ENCODE results near the gene NEU4.
"Not testable (repeated sequence)": the region's sequence is repeated elsewhere in the genome, so short reads cannot be mapped to it uniquely, and the experiment has no call there.

Gene NEU4

DNA sequence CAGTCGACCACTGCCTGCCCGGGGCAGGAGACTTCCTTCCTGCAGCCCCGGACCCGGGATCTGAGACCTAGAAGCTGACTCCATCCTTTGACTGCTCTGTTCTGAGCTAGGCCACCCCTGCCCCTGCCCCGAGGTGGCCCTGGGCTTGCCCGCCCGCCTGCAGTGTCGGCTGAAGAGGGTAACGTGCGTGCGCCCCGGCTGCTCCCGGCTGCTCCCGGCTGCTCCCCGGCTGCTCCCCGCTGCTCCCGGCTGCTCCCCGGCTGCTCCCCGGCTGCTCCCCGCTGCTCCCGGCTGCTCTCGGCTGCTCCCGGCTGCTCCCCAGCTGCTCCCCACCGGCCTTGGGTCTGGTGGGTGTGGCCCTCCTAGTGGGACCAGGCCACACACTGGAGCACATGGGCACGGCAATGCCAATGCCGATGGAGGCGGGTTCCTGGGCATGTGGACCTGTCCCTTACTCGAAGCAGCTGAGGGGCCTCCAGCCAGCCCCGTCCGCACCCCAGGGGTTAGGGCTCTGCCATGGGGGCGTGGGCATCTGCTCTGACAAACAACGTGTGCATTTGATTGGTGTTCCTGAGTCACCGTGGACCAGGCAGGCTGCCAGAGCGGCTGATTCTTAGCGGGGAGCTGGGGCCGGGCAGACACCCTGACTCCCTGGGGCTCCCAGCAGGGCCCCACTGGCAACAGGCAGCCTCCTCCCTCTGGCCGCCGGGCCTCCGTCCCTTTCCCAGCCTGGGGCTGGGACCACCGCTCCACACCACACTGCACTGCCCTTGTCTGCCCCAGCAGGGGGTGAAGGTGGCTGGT, 34.4 kb upstream of the NEU4 start:
- DNase-seq (ENCODE audit: extremely low read depth in 1 of 2, low read depth in 1 of 2) = no peak

DNA sequence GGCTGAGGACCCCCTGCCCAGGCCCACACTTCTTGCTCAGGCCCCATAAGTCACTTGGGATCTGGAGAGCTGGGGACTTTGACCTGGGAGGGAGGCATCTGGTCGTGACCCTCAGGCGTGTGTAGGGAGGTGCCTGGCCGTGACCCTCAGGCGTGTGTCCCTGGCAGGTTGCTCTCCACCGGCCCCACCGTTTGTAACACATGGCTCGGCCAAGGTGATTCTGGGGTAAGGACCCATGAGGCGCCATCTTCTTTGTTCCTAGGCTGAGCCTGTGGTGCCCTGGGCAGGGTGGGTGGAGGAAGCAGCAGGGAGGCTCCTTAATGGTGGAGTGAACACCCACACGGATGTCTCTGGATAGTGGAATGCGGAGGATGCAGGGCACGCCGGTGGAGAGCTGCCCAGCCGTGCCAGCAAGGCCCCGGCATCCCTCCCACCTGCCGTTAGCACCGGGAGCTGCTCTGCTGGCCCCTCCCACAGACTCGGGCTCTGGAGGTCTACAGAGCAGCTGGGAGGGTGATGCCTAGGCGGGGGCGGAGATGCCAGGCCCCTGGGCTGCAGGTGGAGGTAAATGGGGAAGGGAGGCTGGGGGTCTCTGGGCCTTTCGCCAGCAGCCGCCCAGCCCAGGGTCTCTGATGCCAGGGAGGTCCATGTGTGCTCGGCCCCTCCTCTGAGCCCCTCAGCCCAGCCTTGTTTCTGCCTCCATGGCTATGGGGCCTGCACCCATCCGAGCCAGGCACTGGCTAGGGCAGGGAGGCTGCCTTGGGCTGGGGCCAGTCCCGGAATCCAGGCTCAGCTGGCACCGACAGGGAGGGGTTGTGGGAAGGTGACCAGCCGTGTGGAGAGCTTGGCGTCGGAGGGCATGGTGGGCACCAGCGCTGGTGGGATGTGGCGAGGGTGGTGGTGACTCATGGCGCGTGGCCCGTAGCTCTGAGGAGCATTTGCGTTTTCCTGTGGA, 33.5 kb upstream of the NEU4 start:
- no peak for DNase-seq (ENCODE audit: extremely low read depth in 1 of 2, low read depth in 1 of 2)

DNA sequence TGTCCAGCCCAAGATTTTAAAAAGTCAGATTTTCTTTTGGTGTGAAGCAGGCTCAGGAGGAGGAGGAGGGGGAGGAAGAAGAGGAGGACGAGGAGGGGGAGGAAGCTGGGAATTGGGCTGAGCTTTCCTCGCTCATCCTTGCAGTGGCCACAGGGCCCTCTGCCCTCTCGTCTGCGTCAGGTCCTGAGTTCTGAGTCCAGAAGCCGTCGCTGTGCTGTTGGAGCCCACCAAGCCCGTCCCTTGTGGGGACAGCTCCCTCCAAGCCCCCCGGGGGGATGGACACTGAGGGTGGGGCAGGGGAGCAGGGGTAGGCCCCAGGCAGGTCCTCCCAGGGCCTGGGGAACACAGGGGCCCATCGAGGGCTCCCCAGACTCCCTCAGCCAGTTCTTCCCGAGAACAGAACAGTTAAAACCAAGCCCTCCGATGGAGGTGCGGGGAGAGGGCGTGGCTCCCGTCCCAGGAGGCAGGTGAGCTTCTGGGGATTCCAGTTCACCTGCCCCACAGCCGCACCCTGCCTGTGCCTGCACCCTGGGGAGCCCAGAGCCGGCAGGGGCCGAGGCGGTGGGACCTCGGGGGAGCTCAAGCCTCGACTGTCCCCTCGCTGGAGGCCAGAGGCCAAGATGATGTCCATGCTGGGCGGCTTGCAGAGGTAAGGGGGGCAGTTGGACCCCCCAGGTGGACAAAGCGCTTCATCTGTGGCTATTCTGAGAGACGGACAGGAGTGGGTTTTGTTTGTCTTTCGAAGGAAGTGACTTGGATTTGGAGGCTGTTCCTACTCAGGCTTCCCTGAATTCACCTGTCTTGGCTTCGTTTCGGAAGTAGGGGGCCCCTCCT, 32.4 kb upstream of the NEU4 start, which contains the start of gene GAL3ST2:
Gene GAL3ST2, plus strand, starts transcription at position 487 of the 834 bp plus-strand sequence. Its CDS starts 134 bp downstream, at position 621.
- no peak for DNase-seq (ENCODE audit: extremely low read depth in 1 of 2, low read depth in 1 of 2)

DNA sequence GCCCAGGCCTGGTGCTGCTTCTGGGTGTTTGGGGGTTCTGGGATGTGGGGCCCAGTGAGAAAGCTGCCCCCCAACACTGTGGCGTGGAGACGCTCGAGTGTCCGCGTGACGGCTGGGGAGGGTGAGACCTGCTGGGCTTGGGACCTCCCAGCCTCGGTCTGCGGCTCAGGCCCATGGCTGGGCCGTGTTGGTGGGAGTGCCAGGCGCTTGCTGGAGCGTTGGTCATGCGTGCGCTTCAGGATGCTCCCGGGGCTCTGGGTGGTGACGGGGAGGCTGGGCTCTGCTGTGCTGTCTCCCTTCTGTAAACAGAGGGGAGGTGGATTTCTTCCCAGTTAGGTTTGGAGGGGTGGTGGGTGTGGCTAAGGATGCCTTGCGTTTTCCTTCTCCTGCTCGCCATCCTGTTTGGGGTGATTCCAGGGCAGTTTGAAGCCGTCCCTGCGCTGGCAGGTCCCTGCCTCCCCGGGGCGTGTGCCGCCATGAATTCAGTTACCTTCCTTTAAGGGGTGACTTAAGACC, 31.8 kb upstream of the NEU4 start:
- DNase-seq (ENCODE audit: extremely low read depth in 1 of 2, low read depth in 1 of 2) = no peak

DNA sequence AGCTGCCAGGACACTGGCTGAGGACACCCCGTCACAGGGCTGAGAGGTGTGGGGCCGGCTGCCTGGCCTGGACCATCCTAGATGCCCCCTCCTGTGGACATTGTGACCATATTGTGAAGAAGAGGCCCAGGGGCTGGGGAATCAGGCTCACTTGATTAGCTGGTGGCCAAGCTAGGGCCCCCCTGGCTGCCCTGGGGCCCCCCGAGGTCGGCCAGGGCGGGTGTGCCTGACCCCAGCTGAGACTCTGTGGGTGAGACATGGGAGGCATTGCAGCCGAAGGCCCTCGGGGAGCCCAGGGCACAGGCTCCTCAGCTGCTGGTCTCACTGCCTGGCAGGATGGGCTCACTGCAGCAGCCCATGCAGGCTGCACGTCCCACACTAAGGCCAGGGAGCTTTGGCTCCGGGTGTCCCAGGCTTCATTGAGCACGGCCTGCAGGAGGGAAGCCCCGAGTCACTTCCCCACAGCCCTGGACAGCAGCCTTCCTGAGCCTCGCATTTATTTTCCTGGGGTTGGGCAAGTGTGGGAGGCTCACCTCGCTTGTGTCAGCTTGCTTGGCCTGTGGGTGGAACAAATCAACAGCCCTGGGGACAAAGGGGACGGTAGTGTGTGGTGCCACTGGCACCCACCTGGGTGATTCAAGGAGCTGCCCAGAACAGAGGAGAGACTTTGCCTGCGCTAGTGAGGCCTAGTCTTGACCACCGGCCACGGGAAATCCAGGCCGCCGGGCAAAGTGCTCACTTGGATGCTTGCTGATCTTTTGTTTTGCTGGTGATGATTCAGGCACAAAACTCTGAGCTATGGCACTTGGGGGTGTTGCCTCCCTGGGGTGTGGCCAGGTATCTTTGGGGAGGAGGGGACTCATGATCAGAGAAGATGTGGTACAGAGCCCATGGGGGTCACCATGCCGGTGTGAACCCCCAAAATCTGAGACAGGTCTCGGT, 31.0 kb upstream of the NEU4 start:
- DNase-seq (ENCODE audit: extremely low read depth in 1 of 2, low read depth in 1 of 2) = no peak

DNA sequence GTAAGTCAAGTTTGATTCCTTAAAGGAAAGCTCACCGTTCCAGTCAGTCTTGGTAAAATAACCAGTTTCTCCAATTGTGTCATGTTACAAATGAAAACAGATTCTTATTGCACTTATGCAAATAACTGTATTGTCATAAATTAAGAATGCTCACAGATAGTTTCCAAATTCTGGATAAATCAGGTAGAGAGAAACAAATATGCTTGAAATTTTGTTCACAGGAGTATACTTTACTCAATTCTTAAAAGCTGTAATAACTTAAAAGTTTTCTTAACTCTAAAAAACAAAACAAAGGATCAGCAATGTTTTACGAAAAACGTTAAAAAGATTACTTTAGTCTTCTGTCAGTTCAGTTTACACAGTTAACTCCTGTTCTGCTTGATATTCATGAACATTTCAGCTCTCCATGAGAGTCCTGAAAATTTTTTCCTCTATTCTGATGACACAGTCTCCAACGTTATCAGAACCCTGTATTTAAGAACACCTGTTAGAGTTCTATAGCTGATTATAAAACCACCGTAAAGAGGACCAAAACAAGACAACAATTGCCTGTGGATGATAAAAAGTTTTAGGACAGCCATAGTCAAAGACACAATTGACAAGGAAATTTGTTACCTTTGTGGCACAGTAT, 27.9 kb upstream of the NEU4 start:
- no peak for DNase-seq (ENCODE audit: extremely low read depth in 1 of 2, low read depth in 1 of 2)

DNA sequence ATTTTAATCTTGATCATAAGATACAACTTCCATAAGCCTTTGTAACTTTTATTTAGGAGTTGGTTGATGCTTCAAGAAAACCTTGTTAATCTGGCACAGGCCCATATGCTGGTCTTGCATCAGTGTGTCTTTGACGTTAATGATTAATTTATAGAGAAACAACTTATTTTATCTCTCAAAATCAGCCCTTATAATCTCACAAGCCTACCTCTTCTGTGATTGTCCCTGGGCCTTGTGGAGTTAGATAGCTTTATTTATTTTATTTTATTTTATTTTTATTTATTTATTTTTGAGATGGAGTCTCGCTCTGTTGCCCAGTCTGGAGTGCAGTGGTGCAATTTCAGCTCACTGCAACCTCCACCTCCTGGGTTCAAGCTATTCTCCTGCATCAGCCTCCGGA, 26.9 kb upstream of the NEU4 start:
- not testable (repeated sequence) for DNase-seq (ENCODE audit: extremely low read depth in 1 of 2, low read depth in 1 of 2)

DNA sequence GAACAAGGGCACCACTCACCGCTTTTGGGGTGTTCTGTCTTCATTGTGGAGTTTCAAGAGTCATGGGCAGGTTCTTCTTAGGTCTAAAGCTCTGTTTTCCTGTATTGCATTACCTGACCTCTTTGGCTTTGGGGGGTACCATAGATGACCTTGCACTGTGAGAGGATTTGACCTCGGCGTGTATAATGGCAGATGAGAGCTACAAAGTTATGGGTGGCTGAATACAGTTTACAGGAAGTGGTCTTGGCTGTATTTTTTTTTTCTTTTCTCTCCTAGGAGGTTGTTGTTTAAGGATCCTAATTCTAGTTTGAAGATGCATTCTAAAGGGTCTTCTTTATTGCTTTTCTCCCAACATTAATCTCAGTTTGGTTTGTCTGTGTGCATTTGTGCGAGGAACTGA, 20.9 kb upstream of the NEU4 start:
- no peak for DNase-seq (ENCODE audit: extremely low read depth in 1 of 2, low read depth in 1 of 2)

DNA sequence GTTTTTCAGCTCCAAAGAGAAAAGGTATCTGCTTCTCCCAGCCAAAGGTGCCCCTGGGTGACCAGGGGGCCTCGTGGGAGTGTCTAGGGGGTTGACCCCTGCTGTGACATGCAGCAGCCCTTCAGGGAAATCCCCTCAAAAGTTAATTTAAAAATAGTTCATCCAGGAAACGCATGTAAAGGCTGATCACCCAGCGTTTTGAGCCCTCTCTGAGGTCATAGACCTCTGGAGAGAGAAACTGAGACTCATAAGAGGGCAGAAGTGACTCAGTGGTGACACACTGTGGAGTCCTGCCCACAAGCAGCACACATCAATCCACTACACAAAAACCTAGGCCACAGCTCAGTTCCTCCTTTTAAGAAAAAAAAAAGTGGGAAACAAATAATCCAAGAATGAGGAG, 20.4 kb upstream of the NEU4 start:
- peak in 1 of 2 donors; percentile 60 for DNase-seq (ENCODE audit: extremely low read depth in 1 of 2, low read depth in 1 of 2)

DNA sequence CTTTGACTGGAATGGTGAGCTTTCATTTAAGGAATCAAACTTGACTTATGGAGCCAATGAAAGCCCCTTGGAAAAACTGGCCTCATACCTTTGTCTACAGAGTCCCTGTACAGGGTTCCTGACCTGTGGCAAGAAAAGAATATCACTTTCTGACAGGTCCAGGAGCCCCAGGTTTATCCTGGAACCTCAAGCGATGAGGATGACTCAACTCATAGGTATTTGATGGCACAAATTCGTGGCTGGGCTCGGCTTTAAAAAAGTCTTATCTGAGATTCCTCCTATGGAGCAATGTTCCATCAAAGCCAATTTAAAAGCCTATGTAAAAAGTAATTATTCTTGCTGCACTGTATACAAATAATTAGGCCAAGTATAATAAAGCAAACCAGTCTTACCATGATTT, 17.6 kb upstream of the NEU4 start:
- DNase-seq (ENCODE audit: extremely low read depth in 1 of 2, low read depth in 1 of 2) = not testable (repeated sequence)

DNA sequence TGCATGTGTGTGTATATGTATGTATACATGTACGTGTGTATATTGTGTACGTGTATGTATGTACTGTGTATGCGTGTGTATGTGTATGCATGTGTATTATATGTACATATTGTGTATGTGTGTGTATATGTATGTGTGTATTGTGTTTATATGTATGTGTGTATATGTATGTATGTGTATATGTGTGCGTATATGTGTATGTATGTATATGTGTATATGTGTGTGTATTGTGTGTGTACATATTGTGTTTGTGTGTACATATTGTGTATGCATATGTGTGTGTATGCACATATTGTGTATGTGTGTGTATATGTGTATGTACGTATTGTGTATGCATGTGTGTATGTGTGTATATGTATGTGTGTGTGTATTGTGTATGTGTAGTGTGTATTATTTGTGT, 15.6 kb upstream of the NEU4 start:
- DNase-seq (ENCODE audit: extremely low read depth in 1 of 2, low read depth in 1 of 2) = no peak

DNA sequence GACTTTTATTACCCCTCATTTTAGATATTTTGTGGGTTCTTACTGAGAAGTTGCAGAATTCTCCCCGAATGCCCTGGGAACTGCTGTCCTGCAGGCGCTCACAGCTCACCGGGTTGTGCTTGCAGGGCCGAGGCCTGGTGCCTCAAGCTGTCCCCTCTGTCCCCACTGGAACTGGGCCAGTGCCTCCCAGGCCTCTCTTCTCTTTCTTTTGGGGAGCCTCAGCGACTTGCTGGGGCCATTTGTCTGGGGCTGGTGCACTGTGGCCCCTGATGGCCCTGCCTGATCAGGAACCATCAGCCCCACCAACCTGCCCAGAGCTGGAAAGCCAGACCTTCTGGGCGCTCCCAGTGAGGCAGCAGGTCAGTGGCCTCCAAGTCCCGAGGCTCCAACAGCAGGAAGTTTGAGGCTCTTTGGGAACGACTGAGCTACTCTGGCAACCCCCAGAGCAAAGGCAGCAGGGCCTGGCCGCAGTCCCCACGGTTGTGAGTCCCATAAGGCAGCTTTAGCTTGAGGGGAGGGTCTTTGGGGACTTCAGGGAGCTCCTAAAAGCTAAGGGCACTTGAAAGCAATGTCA, 14.7 kb upstream of the NEU4 start:
- no peak for DNase-seq (ENCODE audit: extremely low read depth in 1 of 2, low read depth in 1 of 2)

DNA sequence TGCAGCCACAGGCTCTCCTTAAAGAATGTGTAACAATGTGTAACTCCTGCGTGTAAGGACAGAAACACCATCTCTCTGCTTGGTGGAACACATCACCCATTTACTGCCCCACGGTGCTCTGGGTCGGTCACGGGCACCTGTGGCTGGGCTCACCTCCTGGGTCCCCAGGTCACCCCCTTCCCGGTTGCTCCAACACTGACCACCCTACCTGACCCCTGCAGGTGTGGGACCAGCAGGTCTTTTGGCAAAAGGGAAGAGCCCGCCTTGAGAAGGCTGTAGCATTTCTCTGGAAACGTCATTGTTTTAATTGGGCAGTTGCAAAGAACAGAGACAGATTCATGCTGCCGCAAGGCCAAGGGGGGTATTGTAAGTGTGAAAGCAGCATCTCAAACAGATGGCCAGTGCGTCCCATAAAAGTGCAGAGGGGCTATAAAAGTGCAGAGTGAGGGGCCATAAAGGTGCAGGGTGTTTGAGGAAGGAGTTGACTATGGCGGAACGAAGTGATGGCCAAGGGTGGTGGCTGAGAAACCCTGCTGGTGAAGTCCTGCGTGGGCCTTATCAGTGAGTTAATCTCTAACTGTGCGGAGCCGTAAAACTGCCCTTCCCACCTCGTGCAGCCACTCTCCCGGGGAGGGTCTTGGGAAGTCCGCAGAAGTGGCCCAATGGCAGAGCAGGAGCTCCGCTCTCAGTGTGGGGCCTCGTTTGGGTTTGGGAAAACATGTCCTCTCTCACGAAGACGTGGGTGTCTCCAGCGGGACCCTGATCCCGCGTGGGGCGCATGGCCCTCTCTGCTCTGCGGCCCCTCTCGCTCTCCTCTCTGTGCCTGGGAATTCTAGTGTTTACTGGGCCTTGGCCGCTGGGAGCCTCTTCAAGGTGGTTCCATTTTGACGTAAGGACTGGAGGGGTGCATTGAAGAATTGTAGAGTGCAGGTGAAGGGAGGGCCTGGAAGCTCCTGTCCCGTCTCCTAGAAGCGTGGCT, 13.7 kb upstream of the NEU4 start:
- no peak for DNase-seq (ENCODE audit: extremely low read depth in 1 of 2, low read depth in 1 of 2)

DNA sequence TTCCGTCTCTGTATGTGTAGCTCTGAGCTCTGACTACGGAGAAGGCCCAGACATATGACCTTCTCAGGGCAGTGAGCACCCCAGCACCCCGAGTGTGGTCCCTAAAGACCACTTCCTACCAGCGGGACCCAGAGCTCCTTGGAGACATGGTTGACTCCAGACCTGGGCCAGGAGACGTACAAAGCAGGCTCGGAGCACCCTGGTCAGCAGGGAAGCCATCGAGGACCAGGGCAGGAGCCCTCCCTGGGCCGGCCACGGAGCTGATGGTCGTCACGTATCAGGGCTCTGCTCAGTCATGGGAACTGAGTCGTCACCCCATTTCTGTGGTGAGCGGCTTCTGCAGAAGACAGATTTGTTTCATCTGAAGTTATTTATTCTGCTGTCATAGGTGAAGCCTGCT, 12.8 kb upstream of the NEU4 start:
- no peak for DNase-seq (ENCODE audit: extremely low read depth in 1 of 2, low read depth in 1 of 2)

DNA sequence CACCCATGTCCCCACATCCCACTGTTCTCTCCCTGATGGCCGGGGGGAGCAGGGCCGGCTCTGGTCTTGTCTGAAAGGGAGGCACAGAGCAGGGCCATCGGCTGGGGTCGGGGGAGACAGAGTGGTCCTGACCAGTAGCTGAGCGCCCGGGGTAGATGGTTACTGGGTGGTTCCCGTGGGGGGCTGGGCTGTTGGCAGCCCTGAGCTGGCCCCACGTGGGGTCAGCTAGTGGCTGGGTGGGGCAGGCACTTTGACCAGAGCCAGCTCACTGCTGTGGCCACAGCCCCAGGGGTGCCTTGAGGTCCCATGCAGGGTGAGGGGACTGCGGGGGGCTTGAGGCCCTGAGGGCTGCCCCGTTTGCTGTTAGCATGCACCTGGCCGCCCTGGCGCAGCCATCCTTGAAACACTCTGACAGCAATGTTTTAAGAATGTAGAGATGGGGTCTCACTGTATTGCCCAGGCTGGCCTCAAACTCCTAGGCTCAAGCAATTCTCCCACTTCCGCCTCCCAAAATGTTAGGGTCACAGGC, 12.3 kb upstream of the NEU4 start:
- no peak for DNase-seq (ENCODE audit: extremely low read depth in 1 of 2, low read depth in 1 of 2)

DNA sequence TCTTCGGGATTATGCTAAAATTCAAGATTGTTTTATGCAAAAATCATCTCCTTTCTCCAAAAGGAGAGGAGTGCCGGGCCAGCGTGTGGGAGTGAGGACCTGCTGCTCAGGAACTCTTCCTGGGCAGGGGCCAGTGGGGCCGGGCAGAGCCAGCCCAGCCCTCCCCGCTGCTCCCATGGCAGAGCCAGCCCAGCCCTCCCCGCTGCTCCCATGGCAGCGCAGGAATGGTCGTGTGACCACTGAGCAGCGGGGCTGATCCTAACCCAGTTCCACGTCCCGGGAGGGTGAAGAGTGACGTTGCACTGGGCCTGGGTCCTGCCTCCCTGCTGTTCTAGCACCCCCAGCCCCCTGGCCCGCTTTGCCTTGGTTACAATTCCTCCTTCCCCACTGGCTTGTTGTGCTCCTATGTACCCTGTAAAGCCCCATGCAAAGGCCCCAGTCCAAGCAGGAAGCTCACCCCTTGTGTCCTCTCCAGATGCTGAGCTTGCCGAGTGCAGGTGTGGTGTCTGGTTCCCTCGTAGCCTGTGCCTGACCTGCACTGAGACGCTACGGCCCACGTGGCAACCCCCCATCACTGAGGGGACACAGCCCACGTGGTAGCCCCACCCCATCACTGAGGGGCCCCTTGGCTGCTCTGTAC, 11.4 kb upstream of the NEU4 start:
- no peak for DNase-seq (ENCODE audit: extremely low read depth in 1 of 2, low read depth in 1 of 2)

DNA sequence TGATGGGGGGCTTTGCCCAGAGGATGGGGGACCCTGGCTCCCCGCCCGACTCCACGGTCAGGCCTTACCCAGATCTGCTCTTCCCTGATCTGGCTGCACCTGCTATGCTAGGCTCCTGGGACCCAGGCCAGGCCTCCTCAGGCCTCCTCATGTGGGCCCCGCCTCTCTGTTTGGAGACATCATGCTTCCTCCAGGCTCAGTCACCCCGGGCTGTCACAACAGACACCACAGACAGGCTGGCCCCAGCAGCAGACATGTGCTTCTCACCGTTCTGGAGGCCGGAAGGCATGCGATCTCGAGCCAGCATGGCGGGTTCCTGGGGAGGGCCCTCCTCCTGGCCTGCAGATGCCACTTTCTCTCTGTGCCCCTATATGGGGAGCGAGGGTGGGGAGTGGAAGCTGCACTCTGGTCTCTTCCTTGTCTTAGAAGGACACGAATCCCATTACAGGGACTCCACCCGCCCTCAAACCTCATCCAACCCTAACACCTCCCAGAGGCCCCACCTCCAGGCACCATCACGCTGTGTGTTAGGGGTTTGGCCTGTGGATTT, 10.8 kb upstream of the NEU4 start:
- no peak for DNase-seq (ENCODE audit: extremely low read depth in 1 of 2, low read depth in 1 of 2)

Measured in stimulated activated CD8-positive, alpha-beta memory T cell treated with anti-CD3 and anti-CD28 coated beads, Interleukin-7, amount 100 ng/mL, for 48 hours (primary cell).